Peyer's patch (tissue), 4 donors: ENCODE data around the gene SMG6. TPM values are rescaled to one million over a fixed set of nuclear protein-coding genes. Genes with fewer than 3 reads are reported as not detected.

Source experiments
- DNase-seq, 3 donors: peaks; one replicate each; pipeline ENCODE4 v3.0.0-alpha.2; 2017 to 2019
- H3K27ac ChIP-seq, 4 donors: fragments of 200-600 bp; sonication (generic); one replicate each; pipeline ENCODE4 v1.5.1; 2016 to 2019
- H3K27me3 ChIP-seq, 2 donors: fragments of 200-600 bp; sonication (generic); one replicate each; pipeline ENCODE4 v1.5.1; 2019
- H3K36me3 ChIP-seq, 3 donors: fragments of 200-600 bp; sonication (generic); one replicate each; pipeline ENCODE4 v1.5.1; 2016 to 2019
- H3K4me1 ChIP-seq, 4 donors: fragments of 200-600 bp; sonication (generic); one replicate each; pipeline ENCODE4 v1.5.1; 2016 to 2019
- H3K4me3 ChIP-seq, 4 donors: fragments of 200-600 bp; sonication (generic); 1 replicate in 3 of 4; 2 replicates in 1 of 4; pipeline ENCODE4 v1.5.1; 2016 to 2019; ENCODE audit warnings: mild to moderate bottlenecking in 1 of 4
- H3K9me3 ChIP-seq, 4 donors: fragments of 200-600 bp; sonication (generic); one replicate each; pipeline ENCODE4 v1.5.1; 2016 to 2019; ENCODE audit warnings: mild to moderate bottlenecking in 1 of 4
- CTCF ChIP-seq, 6 experiments: fragments of 450-650 bp in 4 of 6; fragments of 200-600 bp in 2 of 6; sonication (generic) in 1 of 6; IDR thresholded peaks; one replicate each; pipeline ENCODE4 v1.5.1; 2017 to 2019; ENCODE audit warnings: antibody characterized with exemption in 6 of 6, mild to moderate bottlenecking in 3 of 6, moderate library complexity in 1 of 6
- POLR2A ChIP-seq, 2 donors: fragments of 450-650 bp; IDR thresholded peaks; one replicate each; pipeline ENCODE4 v1.5.1; 2017; ENCODE audit warnings: antibody characterized with exemption in 2 of 2, mild to moderate bottlenecking in 2 of 2, moderate library complexity in 2 of 2
- total RNA-seq, 4 donors: library from RNA; depleted of rRNA; stranded (reverse); fragments of >200 nt; gene quantifications; one replicate each; pipeline ENCODE4 v1.1.0, GENCODE V29; 2016

SMG6 gene
- total RNA-seq, 4 donors from 2014 or later, result 33.3 to 139 (median 67.4) TPM

- H3K4me1 ChIP-seq, result peaks cover 0 to 29% (median 0%) of the 10 kb centered on the region in 4 donors
- H3K27me3 ChIP-seq, result no peaks in the 10 kb centered on the region
- no peaks in the 10 kb centered on the region for H3K36me3 ChIP-seq
- TF ChIP-seq POLR2A (IDR thresholded peaks at IDR 0.05) (no peak), CTCF (IDR thresholded peaks at IDR 0.05) (no peak)
- no peak for DNase-seq
- no peak overlapping the region for H3K27ac ChIP-seq
- H3K9me3 ChIP-seq, result no peaks in the 10 kb centered on the region
- H3K4me3 ChIP-seq, result no peak overlapping the region
Observed at GRCh38 chr17:2102931-2103809, 200.4 kb downstream of the SMG6 start.

- peak; percentile 48 to 95 (median 88) for DNase-seq
- peak overlapping the region in 2 of 4 donors; percentile 49 to 62 for H3K27ac ChIP-seq
- peaks cover 0 to 23% (median 0%) of the 10 kb centered on the region in 4 donors for H3K4me1 ChIP-seq
- no peaks in the 10 kb centered on the region for H3K9me3 ChIP-seq
- no peak overlapping the region for H3K4me3 ChIP-seq
- H3K27me3 ChIP-seq, result no peaks in the 10 kb centered on the region
- no peaks in the 10 kb centered on the region for H3K36me3 ChIP-seq
- TF ChIP-seq POLR2A (IDR thresholded peaks at IDR 0.05) (no peak), CTCF (IDR thresholded peaks at IDR 0.05) (peak in 2 of 6 experiments; percentile 2 to 15)
Observed at GRCh38 chr17:2101448-2102257, 201.9 kb downstream of the SMG6 start.

GRCh38 chr17:2095536-2095910 is 208.1 kb downstream of the SMG6 start:
- peak overlapping the region in 1 of 4 donors; percentile 41 for H3K27ac ChIP-seq

GRCh38 chr17:2094891-2095535 is 208.6 kb downstream of the SMG6 start:
- peak in 1 of 3 donors; percentile 68 for DNase-seq
- TF ChIP-seq POLR2A (IDR thresholded peaks at IDR 0.05) (no peak), CTCF (IDR thresholded peaks at IDR 0.05) (peak in 5 of 6 experiments; percentile 7 to 62 (median 51))
- H3K9me3 ChIP-seq, result no peaks in the 10 kb centered on the region

More at GRCh38 chr17:2095536-2095910, 208.1 kb downstream of the SMG6 start:
- TF ChIP-seq POLR2A (IDR thresholded peaks at IDR 0.05), result no peak
- no peak for TF ChIP-seq CTCF (IDR thresholded peaks at IDR 0.05)
- no peak overlapping the region for H3K4me3 ChIP-seq
- H3K27me3 ChIP-seq, result no peaks in the 10 kb centered on the region
- no peaks in the 10 kb centered on the region for H3K36me3 ChIP-seq
- peaks cover 0 to 13% (median 0%) of the 10 kb centered on the region in 4 donors for H3K4me1 ChIP-seq
- DNase-seq, result no peak
- no peaks in the 10 kb centered on the region for H3K9me3 ChIP-seq

GRCh38 chr17:2093349-2093748 is 210.2 kb downstream of the SMG6 start:
- no peak overlapping the region for H3K27ac ChIP-seq
- DNase-seq, result no peak

More at GRCh38 chr17:2094891-2095535, 208.6 kb downstream of the SMG6 start:
- Histone ChIP-seq H3K27me3 (no peaks in the 10 kb centered on the region), H3K4me1 (peaks cover 0 to 18% (median 2%) of the 10 kb centered on the region in 4 donors), H3K27ac (peak overlapping the region in 1 of 4 donors; percentile 41), H3K4me3 (no peak overlapping the region), H3K36me3 (no peaks in the 10 kb centered on the region)

More at GRCh38 chr17:2093349-2093748, 210.2 kb downstream of the SMG6 start:
- no peak for TF ChIP-seq POLR2A (IDR thresholded peaks at IDR 0.05)
- TF ChIP-seq CTCF (IDR thresholded peaks at IDR 0.05), result no peak
- Histone ChIP-seq H3K27me3 (no peaks in the 10 kb centered on the region), H3K4me1 (peaks cover 0 to 29% (median 11%) of the 10 kb centered on the region in 4 donors), H3K9me3 (no peaks in the 10 kb centered on the region), H3K36me3 (no peaks in the 10 kb centered on the region), H3K4me3 (no peak overlapping the region)
